IMR-90 (cell line): ENCODE results near the gene FXYD4. TPM values are rescaled to one million over a fixed set of nuclear protein-coding genes. Genes with fewer than 3 reads are reported as not detected.

ENCODE experiments used
- ATAC-seq: fragments of 200-7000 bp; cut with Tn5 transposase; 2 replicates; pipeline ENCODE4 v1.9.1; 2020; ENCODE audit warnings: low read depth, mild to moderate bottlenecking, moderate library complexity
- BruUV-seq: library from RNA; stranded (reverse); fragments of 400-500 nt; replicated peaks from 2 replicates; lab custom pipeline; 2021; lab: Mats Ljungman, UMichigan
- CTCF ChIA-PET: fragments of 300-600 bp; formaldehyde crosslinking; extraction: SDS; loops from one replicate; lab custom pipeline; 2021; ENCODE audit warnings: antibody characterized with exemption; lab: Yijun Ruan, JAX
- POLR2A ChIA-PET: fragments of 300-600 bp; sonication (Branson Sonifier 250); formaldehyde crosslinking; loops from one replicate; lab custom pipeline; 2022; ENCODE audit warnings: antibody characterized with exemption; ENCODE audit not compliant: unreplicated experiment; lab: Charles Lee
- DNase-seq: peaks from one replicate; pipeline ENCODE4 v3.0.0; 2013
- H2AFZ ChIP-seq: replicated peaks from 2 replicates; pipeline ENCODE3; 2013; ENCODE audit warnings: low read length, mild to moderate bottlenecking; ENCODE audit not compliant: poor library complexity
- H2AK5ac ChIP-seq: 2 replicates; pipeline ENCODE4 v1.6.1; 2013; ENCODE audit warnings: low read depth, low read length, inconsistent platforms
- H2AK9ac ChIP-seq: replicated peaks from 2 replicates; pipeline ENCODE3; 2013; ENCODE audit warnings: mild to moderate bottlenecking, low read depth, low read length, moderate library complexity; ENCODE audit not compliant: poor library complexity
- H2BK120ac ChIP-seq: 2 replicates; pipeline ENCODE4 v1.6.1; 2013; ENCODE audit warnings: low read depth, low read length, inconsistent platforms
- H2BK15ac ChIP-seq: 3 replicates; pipeline ENCODE4 v1.6.1; 2013; ENCODE audit warnings: low read depth, low read length, inconsistent platforms
- H2BK20ac ChIP-seq: 2 replicates; pipeline ENCODE4 v1.6.1; 2013; ENCODE audit warnings: low read depth, mild to moderate bottlenecking, inconsistent platforms, low read length, moderate library complexity
- H2BK5ac ChIP-seq: 2 replicates; pipeline ENCODE4 v1.6.1; 2013; ENCODE audit warnings: mild to moderate bottlenecking, low read depth, low read length, inconsistent platforms; ENCODE audit not compliant: poor library complexity, severe bottlenecking
- H3K14ac ChIP-seq: replicated peaks from 2 replicates; pipeline ENCODE4 v1.6.1; 2013; ENCODE audit warnings: low read depth, low read length, inconsistent platforms
- H3K18ac ChIP-seq: 2 replicates; pipeline ENCODE4 v1.6.1; 2013; ENCODE audit warnings: low read depth, low read length, control low read depth
- H3K23ac ChIP-seq: 2 replicates; pipeline ENCODE4 v1.6.1; 2013; ENCODE audit warnings: low read depth, low read length, inconsistent platforms
- H3K27ac ChIP-seq: 2 replicates; pipeline ENCODE4 v1.5.1; 2013; ENCODE audit warnings: mild to moderate bottlenecking, control low read depth, low read length; ENCODE audit not compliant: insufficient read depth
- H3K27me3 ChIP-seq: 2 replicates; pipeline ENCODE4 v1.6.1; 2013; ENCODE audit warnings: low read length; ENCODE audit not compliant: control insufficient read depth, insufficient read depth
- H3K36me3 ChIP-seq: 2 replicates; pipeline ENCODE4 v1.6.1; 2013; ENCODE audit warnings: low read length, mixed read lengths; ENCODE audit not compliant: control insufficient read depth, insufficient read depth
- H3K4ac ChIP-seq: 2 replicates; pipeline ENCODE4 v1.6.1; 2013; ENCODE audit warnings: low read depth, low read length, inconsistent platforms
- H3K4me1 ChIP-seq: 2 replicates; pipeline ENCODE4 v1.6.1; 2013; ENCODE audit warnings: low read length, mixed read lengths; ENCODE audit not compliant: control insufficient read depth, insufficient read depth
- H3K4me2 ChIP-seq: 2 replicates; pipeline ENCODE4 v1.6.1; 2013; ENCODE audit warnings: low read depth, mild to moderate bottlenecking, control low read depth, low read length, moderate library complexity
- H3K4me3 ChIP-seq: 2 replicates; pipeline ENCODE4 v1.5.1; 2013; ENCODE audit warnings: low read depth, mild to moderate bottlenecking, control low read depth, low read length, moderate library complexity; ENCODE audit not compliant: insufficient read depth
- H3K56ac ChIP-seq: 2 replicates; pipeline ENCODE4 v1.6.1; 2013; ENCODE audit warnings: low read length, inconsistent platforms; ENCODE audit not compliant: insufficient read depth; ENCODE audit errors: extremely low read depth
- H3K79me1 ChIP-seq, 2 experiments: 2 replicates each; pipeline ENCODE4 v1.6.1; 2013; ENCODE audit warnings: low read length in 2 of 2, inconsistent platforms in 1 of 2, low read depth in 1 of 2
- H3K9ac ChIP-seq: 2 replicates; pipeline ENCODE4 v1.6.1; 2013; ENCODE audit warnings: low read depth, low read length, control low read depth
- H3K9me1 ChIP-seq: 2 replicates; pipeline ENCODE4 v1.6.1; 2013; ENCODE audit warnings: low read length, inconsistent platforms; ENCODE audit not compliant: insufficient read depth
- H3K9me3 ChIP-seq: 2 replicates; pipeline ENCODE4 v1.6.1; 2013; ENCODE audit warnings: low read length; ENCODE audit not compliant: control insufficient read depth, insufficient read depth
- H4K20me1 ChIP-seq: 2 replicates; pipeline ENCODE4 v1.6.1; 2013; ENCODE audit warnings: low read length, inconsistent platforms; ENCODE audit not compliant: insufficient read depth
- H4K5ac ChIP-seq: 2 replicates; pipeline ENCODE4 v1.6.1; 2013; ENCODE audit warnings: mild to moderate bottlenecking, low read depth, low read length, control low read depth
- H4K8ac ChIP-seq, 2 experiments: 2 replicates each; pipeline ENCODE4 v1.6.1; 2013; ENCODE audit warnings: low read depth in 2 of 2, low read length in 2 of 2, control low read depth in 1 of 2, inconsistent platforms in 1 of 2
- H4K91ac ChIP-seq: 2 replicates; pipeline ENCODE4 v1.6.1; 2013; ENCODE audit warnings: low read depth, low read length, inconsistent platforms; ENCODE audit not compliant: insufficient read depth
- CHD1 ChIP-seq: IDR thresholded peaks from 2 replicates; pipeline ENCODE4 v1.6.1; 2012; ENCODE audit warnings: low read depth, low read length, improper control_type of control experiment
- FOS ChIP-seq: fragments of 150-350 bp; IDR thresholded peaks from 2 replicates; pipeline ENCODE4 v1.6.1; 2016; ENCODE audit warnings: low read depth, low read length
- MAFK ChIP-seq: IDR thresholded peaks from 2 replicates; pipeline ENCODE4 v1.6.1; 2012; ENCODE audit warnings: low read depth, low read length, improper control_type of control experiment
- NFE2L2 ChIP-seq: fragments of 150-350 bp; IDR thresholded peaks from 2 replicates; pipeline ENCODE4 v1.6.1; 2016; ENCODE audit warnings: low read depth, mild to moderate bottlenecking, low read length
- POLR2A ChIP-seq: IDR thresholded peaks from 2 replicates; pipeline ENCODE4 v1.6.1; 2012; ENCODE audit warnings: mild to moderate bottlenecking, low read depth, low read length
- SMC3 ChIP-seq: fragments of 150-350 bp; IDR thresholded peaks from 2 replicates; pipeline ENCODE4 v1.6.1; 2016; ENCODE audit warnings: low read depth, mild to moderate bottlenecking, antibody characterized with exemption, low read length, moderate library complexity
- WGBS, 2 experiments: methylation state at CpG; one replicate each; pipeline versions ENCODE4 v1.1.5 to v1.1.7; 2013; ENCODE audit warnings: missing lambda C conversion rate in 2 of 2; ENCODE audit not compliant: insufficient read length in 1 of 2; ENCODE audit errors: extremely low coverage in 2 of 2; 5-methylcytosine and 5-hydroxymethylcytosine counted together
- dilution Hi-C: fragments of 300-500 bp; cut with HindIII; formaldehyde crosslinking; loops from one replicate; pipeline ENCODE4 v1.14.3; 2018; ENCODE audit warnings: low sequenced_read_pairs; ENCODE audit not compliant: unreplicated experiment
- in situ Hi-C: fragments of 300-500 bp; cut with MboI; formaldehyde crosslinking; loops from 3 replicates; pipeline ENCODE4 v1.14.3; 2019; ENCODE audit warnings: low sequenced_read_pairs, inconsistent platforms, mixed read lengths
- intact Hi-C: fragments of 100-400 bp; cut with micrococcal nuclease; formaldehyde crosslinking; loops from 2 replicates; pipeline ENCODE4 v1.10.0; 2022
- polyA plus RNA-seq, 3 experiments: library from polyadenylated mRNA; depleted of rRNA; stranded (reverse); fragments of >200 nt; gene quantifications; 2 replicates each; pipeline ENCODE4 v1.2.3, GENCODE V29; 2012; ENCODE audit warnings: low replicate concordance in 1 of 3
- total RNA-seq: library from RNA; depleted of rRNA; stranded (reverse); fragments of >200 nt; gene quantifications from 2 replicates; pipeline ENCODE4 v1.2.3, GENCODE V29; 2012
- TF ChIP-seq, protein P1 (sequence below): fragments of 150-350 bp; IDR thresholded peaks from 2 replicates; pipeline ENCODE4 v1.6.1; 2017; ENCODE audit warnings: mild to moderate bottlenecking, antibody characterized with exemption, low read length, low read depth

Gene FXYD4
- total and polyA plus RNA-seq, 2 of the 4 experiments (the other 2 are of a cell fraction): not detected

DNA sequence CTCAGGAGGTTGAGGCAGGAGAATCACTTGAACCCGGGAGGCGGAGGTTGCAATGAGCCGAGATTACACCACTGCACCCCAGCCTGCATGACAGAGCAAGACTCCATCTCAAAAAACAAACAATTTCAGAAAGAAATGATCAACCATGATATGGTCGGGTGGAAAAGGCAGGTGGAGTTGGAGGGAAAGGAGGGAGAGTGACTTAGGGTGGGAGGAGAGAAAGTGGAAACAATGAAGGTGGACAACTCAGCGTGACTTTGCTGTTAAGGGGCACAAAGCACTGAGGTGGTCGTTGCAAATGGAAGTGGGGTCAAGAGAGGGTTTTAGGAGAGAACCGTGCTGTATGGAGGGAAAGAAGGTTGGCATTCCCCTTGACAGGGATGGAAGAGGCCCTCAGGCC is 30.0 kb upstream of the FXYD4 start:
- no peak overlapping the region for H3K9ac ChIP-seq
- no peak overlapping the region for H3K4me2 ChIP-seq
- H2BK5ac ChIP-seq: no peak overlapping the region
- H2BK120ac ChIP-seq: no peak overlapping the region
- H3K27me3 ChIP-seq: peaks cover 14% of the 10 kb centered on the region
- DNase-seq (no peak), ATAC-seq (no peak)
- intact Hi-C loops: loop anchor here (10.0 kb wide), 1 partner anchor 137 kb away; no protein-coding TSS in a partner anchor
- no CpG with 5 or more reads among the region's 7 CpGs for WGBS, 2 experiments
- POLR2A ChIA-PET: no interaction called here
- no peak overlapping the region for H2AK9ac ChIP-seq
- no peaks in the 10 kb centered on the region for H3K4me1 ChIP-seq
- no peak overlapping the region for H3K14ac ChIP-seq
- TF ChIP-seq SMC3 (no peak), CHD1 (no peak), POLR2A (no peak), NFE2L2 (no peak), MAFK (no peak), FOS (no peak)
- TF ChIP-seq, protein P1, sequence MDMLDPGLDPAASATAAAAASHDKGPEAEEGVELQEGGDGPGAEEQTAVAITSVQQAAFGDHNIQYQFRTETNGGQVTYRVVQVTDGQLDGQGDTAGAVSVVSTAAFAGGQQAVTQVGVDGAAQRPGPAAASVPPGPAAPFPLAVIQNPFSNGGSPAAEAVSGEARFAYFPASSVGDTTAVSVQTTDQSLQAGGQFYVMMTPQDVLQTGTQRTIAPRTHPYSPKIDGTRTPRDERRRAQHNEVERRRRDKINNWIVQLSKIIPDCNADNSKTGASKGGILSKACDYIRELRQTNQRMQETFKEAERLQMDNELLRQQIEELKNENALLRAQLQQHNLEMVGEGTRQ: no peak
- in situ Hi-C loops: no loop called here
- H3K23ac ChIP-seq: no peak overlapping the region
- H3K36me3 ChIP-seq: no peaks in the 10 kb centered on the region
- H3K79me1 ChIP-seq: no peaks in the 10 kb centered on the region
- no peak overlapping the region for H2BK20ac ChIP-seq
- no peaks in the 10 kb centered on the region for H3K9me3 ChIP-seq
- no peaks in the 10 kb centered on the region for H4K20me1 ChIP-seq
- H4K8ac ChIP-seq: no peak overlapping the region
- BruUV-seq: no TSS peak
- H2BK15ac ChIP-seq: no peak overlapping the region
- no peak overlapping the region for H4K5ac ChIP-seq
- H4K91ac ChIP-seq: no peak overlapping the region
- H2AK5ac ChIP-seq: no peak overlapping the region
- no peak overlapping the region for H3K56ac ChIP-seq
- H3K4me3 ChIP-seq: no peak overlapping the region
- dilution Hi-C loops: no loop called here
- CTCF ChIA-PET: no interaction called here
- no peaks in the 10 kb centered on the region for H3K9me1 ChIP-seq
- no peak overlapping the region for H2AFZ ChIP-seq
- no peak overlapping the region for H3K18ac ChIP-seq
- no peak overlapping the region for H3K4ac ChIP-seq
- H3K27ac ChIP-seq: no peak overlapping the region
